HG03064 (cell line): Measurements from ENCODE around the gene ARHGEF10L.

Source experiments
- ATAC-seq: cut with Tn5 transposase; IDR thresholded peaks from one replicate; pipeline ENCODE4 v1.9.1; 2021; ENCODE audit warnings: low read depth; ENCODE audit not compliant: unreplicated experiment

The ARHGEF10L gene

DNA sequence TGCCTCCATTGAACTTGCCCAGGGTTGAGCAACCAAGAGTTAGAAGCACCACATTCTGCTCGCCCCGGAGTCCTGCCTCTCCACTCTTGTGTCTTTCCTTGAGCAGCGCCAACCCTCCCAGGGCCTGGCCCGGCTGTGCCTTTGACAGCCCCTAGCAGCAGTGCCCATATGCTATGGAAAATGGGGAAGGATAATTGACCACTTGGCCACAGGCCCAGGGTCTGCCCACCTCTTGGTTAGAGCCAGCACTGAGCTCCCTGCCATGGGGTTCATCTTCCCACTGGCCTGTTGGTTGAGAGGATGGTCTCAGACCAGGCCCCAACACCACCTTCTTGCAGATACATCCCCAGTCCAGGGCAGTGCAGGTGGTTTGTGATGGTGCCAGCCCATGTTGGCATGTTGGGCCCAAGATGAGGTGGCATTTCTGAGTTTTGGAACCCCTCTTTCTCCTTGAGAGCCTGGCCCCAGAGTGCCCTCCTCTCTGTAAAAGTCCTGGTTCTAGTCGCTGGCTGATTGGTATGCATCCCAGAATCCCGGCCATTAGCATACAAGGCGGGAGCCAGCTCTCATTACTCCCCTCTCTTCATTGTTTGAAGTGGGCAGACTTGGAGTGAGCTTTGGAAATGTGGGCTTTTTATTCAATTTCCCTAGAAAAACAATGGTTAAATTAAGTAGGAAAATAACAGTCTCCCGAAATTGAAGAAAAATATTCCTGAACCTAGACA lies 7.6 kb downstream of the ARHGEF10L start:
- ATAC-seq = no peak

DNA sequence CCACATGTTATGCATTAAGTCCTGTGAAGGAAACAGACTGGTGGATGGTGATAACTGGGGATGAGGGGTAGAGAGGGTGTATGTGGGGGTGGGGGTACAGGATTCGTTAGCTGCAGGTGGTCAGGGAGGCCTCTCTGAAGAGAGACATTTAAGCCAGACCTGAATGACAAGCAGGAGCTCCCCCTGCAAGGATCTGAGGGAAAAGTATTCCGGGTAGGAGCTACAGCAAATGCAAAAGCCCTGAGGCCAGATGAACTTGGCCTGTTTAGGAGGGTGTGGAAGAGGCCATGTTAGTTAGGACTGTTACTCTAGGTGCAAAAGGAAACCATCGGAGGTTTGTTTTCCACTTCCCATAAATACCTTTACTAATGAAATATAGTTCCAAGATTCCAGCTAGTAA lies 9.9 kb downstream of the ARHGEF10L start:
- no peak for ATAC-seq

DNA sequence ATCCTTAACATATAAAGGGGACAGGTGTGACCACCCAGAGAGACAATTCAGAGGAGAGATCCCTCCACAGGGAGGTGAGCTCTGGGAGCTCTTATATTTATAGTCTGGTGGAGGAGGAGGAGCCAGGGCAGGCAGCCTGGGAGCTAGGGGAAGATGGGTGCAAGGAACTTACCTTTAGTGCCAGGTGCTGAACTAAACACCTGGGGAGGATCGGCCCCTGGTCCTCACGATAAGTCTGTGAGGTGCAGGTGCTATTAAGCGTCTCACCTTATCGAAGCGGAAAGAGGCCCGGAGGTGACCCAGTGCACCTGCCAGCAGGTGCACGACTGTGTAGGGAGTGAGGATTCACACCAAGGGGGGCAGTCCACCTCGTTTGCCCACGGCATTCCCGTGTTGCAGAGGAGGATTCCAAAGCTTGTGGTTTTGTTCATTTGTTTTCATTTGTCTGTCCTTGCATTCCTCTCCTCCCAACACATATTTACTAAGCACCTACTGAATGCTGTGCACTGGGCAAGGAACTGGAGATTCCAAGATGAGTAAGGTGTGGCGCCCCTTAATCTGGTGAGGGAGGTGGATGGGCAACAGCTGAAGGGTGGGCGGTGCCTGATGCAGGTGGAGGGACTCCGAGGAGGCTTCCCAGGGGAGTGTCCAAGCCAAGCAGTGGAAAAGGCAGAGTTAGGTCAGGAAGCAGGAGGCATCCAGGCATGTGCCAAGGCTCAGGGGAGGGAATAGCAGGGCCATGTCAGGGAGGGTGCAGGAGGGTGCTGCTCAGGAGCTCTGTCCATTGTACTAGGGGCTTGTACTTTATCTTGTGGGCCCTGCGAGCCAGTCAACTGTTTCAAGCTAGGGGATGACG lies 11.5 kb downstream of the ARHGEF10L start:
- no peak for ATAC-seq

DNA sequence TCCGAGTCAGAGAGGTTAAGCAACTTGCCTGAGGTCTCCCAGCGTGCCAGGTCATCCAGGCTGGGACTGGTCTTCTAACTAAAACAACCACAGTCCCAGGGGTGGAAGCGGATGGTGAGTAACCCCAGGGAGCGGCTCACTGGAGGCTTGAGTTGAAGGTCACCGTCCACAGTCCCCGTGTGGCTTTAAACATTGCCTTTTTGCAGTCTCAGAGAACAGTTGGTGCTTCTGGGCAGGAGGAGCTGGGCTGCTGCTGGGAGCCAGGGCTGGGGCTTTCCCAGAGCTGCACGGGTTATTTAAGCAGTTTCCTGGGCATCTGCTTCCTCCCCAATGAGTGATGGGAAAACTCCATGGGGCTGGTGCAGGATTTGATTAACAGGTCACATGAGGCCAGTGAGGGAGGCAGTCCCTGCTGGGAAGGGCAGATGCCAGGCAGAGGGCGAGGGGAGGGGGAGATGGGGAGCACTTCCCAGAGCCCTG lies 12.3 kb downstream of the ARHGEF10L start:
- ATAC-seq = no peak

DNA sequence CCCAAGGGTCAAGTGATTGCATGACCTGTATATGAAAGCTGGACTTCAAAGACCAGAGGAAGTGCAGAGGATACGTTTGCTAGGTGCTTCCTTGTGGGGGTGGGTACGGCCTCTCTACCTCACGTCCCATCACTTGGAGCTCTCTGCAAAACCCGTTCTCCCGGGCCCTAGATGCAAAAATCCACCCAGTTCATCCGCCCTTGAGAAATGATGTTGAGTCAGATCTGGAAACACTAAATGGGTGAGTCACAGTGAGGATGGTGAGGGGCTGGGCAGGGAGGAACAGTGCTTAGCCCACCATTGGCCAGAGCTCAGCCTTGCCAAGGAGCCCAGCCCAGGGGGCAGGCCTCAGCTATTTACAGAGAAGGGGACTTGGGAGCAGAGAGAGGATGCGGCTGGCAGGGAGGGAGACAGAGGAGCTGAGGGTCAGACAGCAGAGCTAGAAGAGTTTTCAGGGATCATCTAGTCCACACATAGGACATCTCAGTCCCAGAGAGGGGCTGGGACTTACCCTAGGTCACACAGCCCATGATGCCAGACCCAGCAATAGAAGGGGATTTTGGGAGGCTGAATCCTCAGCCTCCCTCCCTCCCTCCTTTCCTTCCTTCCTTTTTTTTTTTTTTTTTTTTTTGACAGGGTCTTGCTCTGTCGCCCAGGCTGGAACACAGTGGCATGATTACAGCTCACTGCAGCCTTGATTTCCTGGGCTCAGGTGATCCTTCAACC lies 14.6 kb downstream of the ARHGEF10L start:
- no peak for ATAC-seq

DNA sequence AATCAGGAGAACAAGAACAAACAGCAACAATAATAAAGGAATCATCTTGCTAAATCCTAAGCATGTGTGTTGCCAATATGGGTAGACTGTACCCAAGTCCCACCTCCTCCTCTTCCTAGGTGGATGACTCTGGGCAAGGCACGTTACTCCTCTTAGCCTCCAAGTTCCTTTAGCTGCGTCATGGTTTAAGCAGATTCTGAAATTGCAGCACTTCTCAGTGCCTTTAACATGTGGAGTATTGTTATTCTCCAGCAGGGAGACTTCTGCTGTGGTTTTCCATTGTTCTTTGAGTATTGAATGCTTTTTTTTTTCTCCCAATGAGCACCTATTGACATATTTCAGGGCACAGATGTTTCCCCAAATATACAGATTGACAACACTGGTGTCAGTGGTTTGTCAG lies 15.5 kb downstream of the ARHGEF10L start:
- ATAC-seq = no peak

DNA sequence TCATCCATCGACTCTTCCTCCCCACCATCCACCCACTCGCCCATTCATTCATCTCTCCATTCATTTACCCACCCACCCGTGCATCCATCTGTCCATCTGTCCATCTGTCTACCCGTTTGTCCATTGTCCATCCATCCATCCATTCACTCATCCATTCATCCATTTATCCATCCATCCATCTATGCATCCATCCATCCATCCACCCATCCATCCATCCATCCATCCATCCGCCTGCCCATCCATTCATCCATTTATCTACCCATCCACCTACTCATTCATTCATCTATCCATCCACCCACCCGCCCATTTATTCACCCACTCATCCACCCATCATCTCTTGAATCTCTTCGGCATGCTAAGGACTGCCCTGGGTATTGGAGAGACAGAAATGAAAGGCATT lies 18.5 kb downstream of the ARHGEF10L start:
- no peak for ATAC-seq

DNA sequence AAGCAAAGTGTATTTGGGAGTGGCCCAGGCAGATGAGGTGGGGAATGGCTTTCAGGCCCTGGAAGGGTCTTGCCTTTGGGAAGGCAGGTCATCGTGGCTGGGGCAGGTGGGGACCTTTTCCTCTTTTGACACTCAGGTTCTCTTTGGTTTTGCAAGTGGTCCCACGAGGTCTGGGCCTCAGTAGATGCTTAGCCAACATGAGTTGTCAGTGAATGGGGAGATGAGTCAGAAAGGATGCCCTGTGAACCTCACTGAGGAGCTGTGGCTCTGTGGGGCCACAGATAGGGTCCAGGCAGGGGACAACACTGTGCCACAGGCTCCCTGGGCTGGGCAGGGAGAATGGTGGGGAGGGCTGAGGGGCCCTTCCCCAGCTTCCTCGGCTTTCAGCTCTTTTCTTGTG lies 19.0 kb downstream of the ARHGEF10L start:
- ATAC-seq = no peak

DNA sequence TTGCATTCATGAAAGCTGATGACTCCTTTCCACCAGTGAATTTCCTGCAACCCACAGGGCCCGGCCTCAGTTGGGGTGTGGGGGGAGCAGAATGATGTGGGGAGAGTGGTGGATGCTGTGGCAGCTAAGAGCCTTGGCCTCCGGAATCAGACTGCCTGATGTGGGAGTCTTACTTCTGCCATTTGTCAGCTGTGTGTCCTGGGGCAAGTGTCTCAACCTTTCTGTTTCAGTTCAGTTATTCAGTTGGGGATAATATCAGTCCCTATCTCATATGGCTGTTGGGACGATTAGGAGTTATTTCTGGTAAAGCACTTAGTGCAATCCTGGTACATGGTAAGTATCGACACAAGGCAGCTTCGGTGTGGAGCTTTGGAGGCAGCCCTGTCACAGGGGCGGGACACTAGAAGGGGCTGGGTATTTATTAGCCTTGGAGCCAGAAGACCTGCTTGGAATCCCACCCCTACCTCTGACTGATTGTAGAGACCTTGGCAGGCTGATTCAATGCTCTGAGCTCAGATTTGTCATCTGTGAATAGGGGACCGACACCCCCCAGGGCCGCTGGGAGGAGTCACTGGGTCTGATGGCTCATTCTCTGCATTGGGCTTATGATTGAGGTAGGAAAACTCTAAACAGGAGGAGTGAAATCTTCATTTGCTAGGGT lies 19.6 kb downstream of the ARHGEF10L start:
- no peak for ATAC-seq

DNA sequence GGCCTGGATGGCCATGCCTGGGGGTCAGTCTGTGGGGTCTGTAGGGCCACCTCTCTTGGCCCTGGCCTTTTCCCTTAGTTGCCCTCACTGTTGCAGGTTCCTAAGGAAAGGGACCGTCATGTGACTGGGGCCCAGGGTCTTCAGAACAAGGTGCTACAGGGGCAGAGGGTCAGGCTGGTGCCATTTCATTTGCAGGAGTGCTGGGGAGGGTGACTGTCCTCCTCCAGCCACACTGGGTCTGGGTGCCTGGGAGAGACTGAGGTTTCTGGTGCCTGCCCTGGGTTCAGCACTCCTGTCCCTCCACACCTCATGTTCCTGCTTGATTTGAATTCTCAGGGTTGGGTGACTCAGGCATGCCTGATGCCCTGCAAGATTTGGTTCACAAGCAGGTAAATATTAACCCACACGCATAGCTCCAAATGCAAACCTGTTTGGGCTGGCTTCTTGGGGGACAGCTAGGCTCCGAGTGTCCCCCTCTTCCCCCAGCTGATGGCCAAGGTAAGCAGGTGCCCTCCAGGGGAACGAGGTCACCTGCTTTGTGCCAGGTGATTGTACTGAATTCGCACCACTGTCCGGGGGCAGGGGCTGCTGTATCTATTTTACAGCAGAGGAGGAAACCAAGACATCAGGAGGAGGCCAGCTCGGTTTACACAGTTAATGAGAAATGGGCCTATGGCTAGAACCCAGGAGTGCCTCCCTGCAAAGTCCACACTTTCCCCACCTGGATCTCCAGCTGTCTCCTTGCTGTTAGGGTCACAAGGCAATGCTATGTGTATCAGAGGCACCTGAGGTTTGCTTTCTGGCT lies 20.3 kb downstream of the ARHGEF10L start:
- no peak for ATAC-seq

DNA sequence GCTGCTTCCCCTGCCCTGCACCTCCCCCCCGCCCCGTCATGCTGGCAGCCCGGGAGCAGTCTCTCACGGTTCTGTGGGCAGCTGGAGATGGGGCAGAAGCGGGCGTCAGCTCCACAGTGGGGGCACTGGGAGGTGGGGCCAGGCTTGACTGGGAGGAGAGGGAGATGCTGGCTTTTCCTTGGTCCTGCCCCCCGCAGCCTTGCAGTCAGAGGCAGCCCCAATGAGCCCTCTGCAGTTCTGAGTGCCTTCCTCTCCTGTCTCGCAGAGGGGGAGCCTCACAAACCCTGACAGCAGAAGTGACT lies 21.7 kb downstream of the ARHGEF10L start:
- ATAC-seq = no peak

DNA sequence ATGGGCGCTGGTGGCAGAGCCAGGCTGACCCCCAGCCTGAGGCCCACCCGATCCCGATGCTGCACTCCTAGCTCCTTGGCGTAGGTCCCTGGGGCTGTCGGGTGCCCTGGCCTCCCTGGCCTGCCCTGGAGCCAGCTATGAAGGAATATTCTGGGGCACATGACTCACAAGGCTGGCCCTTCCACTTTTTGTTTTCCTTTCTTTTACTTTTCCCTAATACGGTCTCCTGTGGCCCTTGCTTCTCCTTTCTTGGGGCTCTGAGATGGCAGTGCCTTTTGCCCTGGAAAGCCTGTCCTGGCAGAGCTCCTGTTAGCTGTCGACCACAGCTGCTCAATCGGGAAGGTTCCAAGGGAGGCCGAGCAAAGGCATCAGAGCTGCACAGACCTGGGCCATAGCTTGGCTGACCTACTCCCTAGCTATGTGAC lies 22.1 kb downstream of the ARHGEF10L start:
- ATAC-seq = no peak

DNA sequence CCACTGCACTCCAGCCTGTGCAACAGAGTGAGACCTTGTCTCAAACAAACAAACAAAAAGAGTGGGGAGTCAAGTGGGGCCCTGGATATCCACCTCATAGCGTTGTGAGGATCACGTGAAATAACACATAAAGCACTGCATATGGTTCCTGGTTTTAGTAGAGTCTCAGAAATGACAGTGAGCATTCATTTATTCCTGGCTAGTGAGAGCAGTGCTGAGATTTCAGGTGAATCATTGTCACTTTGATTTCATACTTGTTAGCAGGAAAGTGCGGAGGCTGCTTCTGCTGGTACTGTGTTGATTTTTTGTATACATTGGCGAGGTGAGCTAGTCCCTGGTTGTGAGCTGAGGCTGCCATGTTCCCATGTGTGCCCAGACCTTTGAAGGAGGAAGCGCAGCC lies 22.9 kb downstream of the ARHGEF10L start:
- ATAC-seq = no peak

DNA sequence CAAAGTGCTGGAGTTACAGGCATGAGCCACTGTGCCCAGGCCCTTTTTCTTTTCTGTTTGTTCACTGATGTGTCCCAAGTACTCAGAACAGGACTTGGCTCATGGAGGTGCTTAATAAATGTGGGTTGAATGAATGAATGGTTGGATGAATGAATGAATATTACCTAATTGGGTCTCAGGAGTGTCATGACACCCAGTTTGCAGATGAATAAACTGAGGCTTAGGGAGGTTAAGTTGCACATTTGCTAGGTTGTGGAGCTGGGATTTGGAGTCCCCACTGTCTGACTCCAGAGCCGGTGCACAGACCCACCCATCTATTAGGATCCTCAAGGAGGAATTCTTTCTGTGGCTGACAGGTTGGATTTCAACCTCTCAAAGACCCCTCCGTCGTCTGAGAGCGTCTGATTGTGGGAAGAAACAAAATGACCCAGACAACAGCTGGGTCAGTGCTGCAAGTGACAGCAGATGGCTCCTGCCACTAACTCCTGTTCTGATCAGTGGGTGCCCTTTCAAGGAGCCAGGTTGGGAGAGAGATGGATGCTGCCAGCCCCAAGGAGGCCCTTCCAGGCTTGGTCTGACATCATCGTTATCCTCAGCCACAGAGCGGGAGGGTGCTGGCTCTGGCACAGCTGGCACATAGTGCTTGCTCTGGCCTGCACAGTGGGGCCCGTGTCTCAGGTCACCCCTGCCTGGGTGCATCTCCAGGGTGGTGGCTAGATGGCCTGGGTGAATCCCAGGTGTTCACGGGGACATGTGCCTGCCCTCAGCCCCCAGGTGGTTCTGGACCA lies 24.2 kb downstream of the ARHGEF10L start:
- ATAC-seq = no peak

DNA sequence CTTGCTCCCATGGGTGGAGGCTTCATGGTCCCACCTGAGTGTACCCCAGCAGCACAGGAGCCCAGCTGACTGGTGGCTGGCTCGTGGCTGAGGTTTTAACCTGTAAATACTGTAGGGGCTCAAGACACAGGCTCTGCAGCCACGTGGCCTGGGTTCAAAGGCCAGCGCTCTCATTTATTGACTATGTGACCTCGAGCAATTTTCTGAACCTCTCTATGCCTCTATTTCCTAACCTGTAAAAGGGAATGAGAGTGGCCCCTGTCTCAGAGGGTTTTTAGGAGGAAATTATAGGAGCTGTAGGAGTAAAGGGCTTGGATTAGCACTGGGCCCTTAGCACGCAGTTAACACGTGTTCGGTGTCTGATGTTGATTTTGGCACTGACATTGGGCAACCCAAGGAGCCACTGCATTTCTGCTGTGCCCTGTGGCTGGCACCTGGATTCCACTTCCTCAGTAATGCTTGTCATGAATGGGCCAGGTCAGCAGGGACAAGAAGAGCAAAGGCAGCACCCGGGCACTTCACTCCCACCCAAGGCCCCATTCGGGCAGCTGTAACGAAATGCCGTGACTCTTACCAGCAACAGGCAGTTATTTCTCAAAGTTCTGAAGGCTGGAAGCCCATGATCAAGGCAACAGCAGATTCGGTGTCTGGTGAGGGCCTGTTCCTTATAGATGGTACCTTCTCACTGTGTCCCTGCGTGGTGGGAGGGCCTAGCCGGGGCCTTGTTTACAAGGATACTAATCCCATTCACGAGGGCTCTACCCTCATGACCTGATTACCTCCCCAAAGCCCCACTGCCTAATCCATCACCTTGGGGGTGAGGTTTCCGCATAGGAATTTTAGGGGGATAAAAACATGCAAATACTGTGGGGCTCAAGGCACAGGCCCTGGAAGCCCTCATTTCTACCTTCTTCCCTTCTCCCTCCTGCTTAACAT lies 25.2 kb downstream of the ARHGEF10L start:
- no peak for ATAC-seq

DNA sequence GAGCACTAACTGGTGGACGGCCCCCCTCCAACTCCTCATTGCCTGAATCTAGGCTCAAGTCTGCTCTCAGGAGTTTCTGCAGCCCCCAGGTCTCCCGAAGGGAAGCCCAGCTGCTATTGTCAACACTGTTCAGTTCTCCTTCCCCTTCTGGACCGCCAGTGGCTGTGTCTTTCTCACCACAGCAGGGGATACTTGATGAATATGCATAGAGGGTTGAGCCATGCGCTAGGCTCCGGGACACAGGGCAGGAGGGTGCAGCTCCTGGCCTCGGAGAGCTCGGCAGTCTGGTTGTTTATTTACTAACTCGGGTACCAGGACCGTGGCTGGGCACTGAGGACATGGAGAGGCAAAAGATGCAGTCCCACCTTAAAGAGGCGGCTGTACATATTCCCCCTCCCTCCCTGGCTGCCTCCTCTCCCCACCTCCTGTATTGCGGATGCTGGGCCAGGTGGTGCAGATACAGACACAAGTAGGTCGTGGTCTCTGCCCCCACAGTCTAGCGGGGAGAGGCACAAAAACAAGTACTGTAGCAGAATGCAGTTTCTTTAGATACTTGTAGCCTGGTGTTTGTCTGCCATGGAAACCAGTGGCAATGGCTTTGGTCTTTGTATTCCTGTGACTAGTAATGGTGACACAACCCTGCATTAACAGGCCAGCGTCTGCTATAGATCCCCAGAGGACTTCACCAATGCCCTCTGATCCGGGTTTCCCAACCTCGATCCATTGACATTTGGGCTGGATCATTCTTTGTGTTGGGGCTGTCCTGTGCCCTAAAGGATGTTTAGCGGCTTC lies 26.2 kb downstream of the ARHGEF10L start:
- no peak for ATAC-seq

DNA sequence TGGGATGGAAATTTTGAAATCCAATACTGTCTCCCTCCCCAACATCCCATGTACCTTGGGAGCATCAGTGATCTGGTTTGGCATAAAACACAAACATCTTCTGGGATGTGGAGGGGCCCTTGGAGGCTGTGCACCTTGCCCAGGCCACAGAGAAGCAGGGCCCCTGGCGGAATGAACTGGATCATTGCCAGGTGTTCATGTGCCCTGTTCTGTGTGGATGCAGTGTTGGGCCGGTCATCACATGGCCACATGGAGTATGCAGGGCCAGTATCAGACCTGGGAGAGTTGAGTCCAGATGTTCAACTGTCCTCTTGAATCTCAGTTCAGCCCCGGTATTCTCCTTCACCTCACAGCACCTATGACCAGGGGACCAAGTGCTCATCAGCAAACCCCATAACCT lies 26.9 kb downstream of the ARHGEF10L start:
- ATAC-seq = no peak
